Measurements from ENCODE around the gene SZT2. TPM values are rescaled to one million over a fixed set of nuclear protein-coding genes. Genes with fewer than 3 reads are reported as not detected.
A peak's percentile ranks its signal among the peaks of the same experiment; 100 is the strongest.
"Not testable (repeated sequence)": the region's sequence is repeated elsewhere in the genome, so short reads cannot be mapped to it uniquely, and the experiment has no call there.

SZT2 gene
- total RNA-seq, 2 experiments from 2014 or later = 33.7 to 79.8 TPM

GRCh38 chr1:43454270-43455011 lies 64.7 kb downstream of the SZT2 start:
- no peaks in the 10 kb centered on the region for H4K20me1 ChIP-seq (ENCODE audit: insufficient read depth, low read length)
- no peak overlapping the region; the same call in 1 of the 2 replicates for H2AFZ ChIP-seq (ENCODE audit: low read length)
- H3K9me3 ChIP-seq (ENCODE audit: low read length) = no peaks in the 10 kb centered on the region
- TF ChIP-seq, protein P1, sequence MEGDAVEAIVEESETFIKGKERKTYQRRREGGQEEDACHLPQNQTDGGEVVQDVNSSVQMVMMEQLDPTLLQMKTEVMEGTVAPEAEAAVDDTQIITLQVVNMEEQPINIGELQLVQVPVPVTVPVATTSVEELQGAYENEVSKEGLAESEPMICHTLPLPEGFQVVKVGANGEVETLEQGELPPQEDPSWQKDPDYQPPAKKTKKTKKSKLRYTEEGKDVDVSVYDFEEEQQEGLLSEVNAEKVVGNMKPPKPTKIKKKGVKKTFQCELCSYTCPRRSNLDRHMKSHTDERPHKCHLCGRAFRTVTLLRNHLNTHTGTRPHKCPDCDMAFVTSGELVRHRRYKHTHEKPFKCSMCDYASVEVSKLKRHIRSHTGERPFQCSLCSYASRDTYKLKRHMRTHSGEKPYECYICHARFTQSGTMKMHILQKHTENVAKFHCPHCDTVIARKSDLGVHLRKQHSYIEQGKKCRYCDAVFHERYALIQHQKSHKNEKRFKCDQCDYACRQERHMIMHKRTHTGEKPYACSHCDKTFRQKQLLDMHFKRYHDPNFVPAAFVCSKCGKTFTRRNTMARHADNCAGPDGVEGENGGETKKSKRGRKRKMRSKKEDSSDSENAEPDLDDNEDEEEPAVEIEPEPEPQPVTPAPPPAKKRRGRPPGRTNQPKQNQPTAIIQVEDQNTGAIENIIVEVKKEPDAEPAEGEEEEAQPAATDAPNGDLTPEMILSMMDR (conservative IDR thresholded peaks at IDR 0.05; ENCODE audit: low read length) = no peak
- peak; percentile 73; the same call in 1 of the 2 replicates for TF ChIP-seq EZH2phosphoT487 (IDR thresholded peaks at IDR 0.05; ENCODE audit: borderline replicate concordance, low read depth, low read length)
- CTCF ChIA-PET (ENCODE audit: unreplicated experiment) = no interaction called here
- peaks cover 21% of the 10 kb centered on the region; the same call in 1 of the 2 replicates for H3K36me3 ChIP-seq (ENCODE audit: insufficient read depth, low read length)
- H3K4me3 ChIP-seq (ENCODE audit: low read depth, low read length, poor library complexity, severe bottlenecking) = no peak overlapping the region
- POLR2A ChIA-PET = interaction anchor here (0.6 to 1.1 kb wide), 3 partner anchors 9 to 1754 kb away, joined by 3 to 5 read pairs (median 3); no protein-coding TSS in a partner anchor
- DNase-seq (ENCODE audit: low spot score) = peak; percentile 22
- intact Hi-C loops (cut with micrococcal nuclease; ENCODE audit: unreplicated experiment) = no loop called here
- peak overlapping the region; percentile 47; the same call in 1 of the 2 replicates for H3K4me2 ChIP-seq (ENCODE audit: low read length)
- H3K79me2 ChIP-seq (ENCODE audit: insufficient read depth, low read depth, low read length) = no peaks in the 10 kb centered on the region
- no TSS peak for BruUV-seq (replicated peaks)
- H3K27ac ChIP-seq (ENCODE audit: low read depth, low read length, poor library complexity, severe bottlenecking) = no peak overlapping the region
- H3K9me2 ChIP-seq (ENCODE audit: insufficient read depth, low read length) = no peaks in the 10 kb centered on the region
- no peaks in the 10 kb centered on the region for H3K4me1 ChIP-seq (ENCODE audit: insufficient read depth, low read length, poor library complexity, severe bottlenecking)

GRCh38 chr1:43455213-43455889 lies 65.7 kb downstream of the SZT2 start:
- Histone ChIP-seq H3K9me2 (ENCODE audit: insufficient read depth, low read length) (no peaks in the 10 kb centered on the region), H3K36me3 (ENCODE audit: insufficient read depth, low read length) (peaks cover 16% of the 10 kb centered on the region; the same call in 1 of the 2 replicates), H3K4me1 (ENCODE audit: insufficient read depth, low read length, poor library complexity, severe bottlenecking) (no peaks in the 10 kb centered on the region), H4K20me1 (ENCODE audit: insufficient read depth, low read length) (no peaks in the 10 kb centered on the region), H3K27ac (ENCODE audit: low read depth, low read length, poor library complexity, severe bottlenecking) (no peak overlapping the region), H3K79me2 (ENCODE audit: insufficient read depth, low read depth, low read length) (no peaks in the 10 kb centered on the region), H2AFZ (ENCODE audit: low read length) (no peak overlapping the region), H3K4me3 (ENCODE audit: low read depth, low read length, poor library complexity, severe bottlenecking) (no peak overlapping the region), H3K4me2 (ENCODE audit: low read length) (no peak overlapping the region), H3K9me3 (ENCODE audit: low read length) (no peaks in the 10 kb centered on the region)
- ChIA-PET POLR2A (no interaction called here), CTCF (ENCODE audit: unreplicated experiment) (no interaction called here)
- intact Hi-C loops (cut with micrococcal nuclease; ENCODE audit: unreplicated experiment) = no loop called here
- BruUV-seq (replicated peaks) = TSS peak; percentile 48
- TF ChIP-seq EZH2phosphoT487 (IDR thresholded peaks at IDR 0.05; ENCODE audit: borderline replicate concordance, low read depth, low read length) = no peak
- TF ChIP-seq, protein P1 (conservative IDR thresholded peaks at IDR 0.05; ENCODE audit: low read length) = no peak
- DNase-seq (ENCODE audit: low spot score) = no peak

DNA sequence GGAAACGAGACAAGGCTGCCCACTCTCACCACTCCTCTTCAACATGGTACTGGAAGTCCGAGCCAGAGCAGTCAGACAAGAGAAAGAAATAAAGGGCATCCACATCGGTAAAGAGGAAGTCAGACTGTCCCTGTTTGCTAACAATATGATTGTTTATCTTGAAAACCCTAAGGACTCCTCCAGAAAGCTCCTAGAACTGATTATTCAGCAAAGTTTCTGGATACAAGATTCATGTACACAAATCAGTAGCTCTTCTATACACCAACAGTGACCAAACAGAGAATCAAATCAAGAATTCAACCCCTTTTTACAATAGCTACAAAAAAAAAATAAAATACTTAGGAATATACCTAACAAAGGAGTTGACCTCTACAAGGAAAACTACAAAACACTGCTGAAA lies 68.7 kb downstream of the SZT2 start:
- H3K9me3 ChIP-seq (ENCODE audit: low read length); H2AFZ ChIP-seq (ENCODE audit: low read length); H3K4me2 ChIP-seq (ENCODE audit: low read length); CTCF ChIA-PET (ENCODE audit: unreplicated experiment); H4K20me1 ChIP-seq (ENCODE audit: insufficient read depth, low read length); H3K79me2 ChIP-seq (ENCODE audit: insufficient read depth, low read depth, low read length); H3K4me3 ChIP-seq (ENCODE audit: low read depth, low read length, poor library complexity, severe bottlenecking); H3K36me3 ChIP-seq (ENCODE audit: insufficient read depth, low read length); intact Hi-C loops (cut with micrococcal nuclease; ENCODE audit: unreplicated experiment); H3K27ac ChIP-seq (ENCODE audit: low read depth, low read length, poor library complexity, severe bottlenecking); BruUV-seq (replicated peaks); H3K9me2 ChIP-seq (ENCODE audit: insufficient read depth, low read length); H3K4me1 ChIP-seq (ENCODE audit: insufficient read depth, low read length, poor library complexity, severe bottlenecking); DNase-seq (ENCODE audit: low spot score): not testable (repeated sequence)
- POLR2A ChIA-PET = interaction anchor here (0.6 kb wide), 1 partner anchor 10 kb away, joined by 3 read pairs; no protein-coding TSS in a partner anchor

All from OCI-LY7 (cell line).